Chondrocyte (in vitro differentiated cells): ENCODE results near the gene SH3BGRL3. TPM values are rescaled to one million over a fixed set of nuclear protein-coding genes. Genes with fewer than 3 reads are reported as not detected.

Experiments used
- DNase-seq: peaks from one replicate; pipeline ENCODE4 v3.0.0; 2021; ENCODE audit warnings: mixed read lengths, low spot score
- H3K27ac Mint-ChIP-seq: one replicate; pipeline ENCODE4 v1.8.0; 2021; ENCODE audit warnings: mild to moderate bottlenecking, moderate library complexity, mixed read lengths; ENCODE audit not compliant: unreplicated experiment
- H3K27me3 Mint-ChIP-seq: 2 replicates; pipeline ENCODE4 v1.8.0; 2021; ENCODE audit warnings: low read depth, mixed read lengths
- H3K36me3 Mint-ChIP-seq: 2 replicates; pipeline ENCODE4 v1.8.0; 2021; ENCODE audit warnings: low read depth, mixed read lengths
- H3K4me1 Mint-ChIP-seq: 2 replicates; pipeline ENCODE4 v1.8.0; 2021; ENCODE audit warnings: low read depth, mild to moderate bottlenecking, mixed read lengths
- H3K4me3 Mint-ChIP-seq: one replicate; pipeline ENCODE4 v1.8.0; 2021; ENCODE audit warnings: mild to moderate bottlenecking, moderate library complexity, mixed read lengths; ENCODE audit not compliant: unreplicated experiment
- H3K9me3 Mint-ChIP-seq: 2 replicates; pipeline ENCODE4 v1.8.0; 2021; ENCODE audit warnings: low read depth, mixed read lengths
- total RNA-seq: library from RNA; stranded (reverse); gene quantifications from 3 replicates; pipeline ENCODE4 v1.2.1, GENCODE V29; 2021
- TF ChIP-seq, protein P1 (sequence below): fragments of 200-600 bp; sonication (generic); IDR thresholded peaks from 2 replicates; pipeline ENCODE4 v1.5.0; 2021; ENCODE audit warnings: antibody characterized with exemption, mild to moderate bottlenecking, moderate library complexity

SH3BGRL3 gene
- total RNA-seq, 1 donor from 2014 or later: 162 TPM

GRCh38 chr1:26277719-26278118 lies 2.2 kb upstream of the SH3BGRL3 start:
- no peak overlapping the region for H3K4me3 Mint-ChIP-seq
- peaks cover 77% of the 10 kb centered on the region for H3K4me1 Mint-ChIP-seq
- DNase-seq: no peak
- no peaks in the 10 kb centered on the region for H3K27me3 Mint-ChIP-seq
- peak overlapping the region; percentile 99 for H3K27ac Mint-ChIP-seq
- no peaks in the 10 kb centered on the region for H3K9me3 Mint-ChIP-seq
- H3K36me3 Mint-ChIP-seq: peaks cover 12% of the 10 kb centered on the region
- TF ChIP-seq, protein P1, sequence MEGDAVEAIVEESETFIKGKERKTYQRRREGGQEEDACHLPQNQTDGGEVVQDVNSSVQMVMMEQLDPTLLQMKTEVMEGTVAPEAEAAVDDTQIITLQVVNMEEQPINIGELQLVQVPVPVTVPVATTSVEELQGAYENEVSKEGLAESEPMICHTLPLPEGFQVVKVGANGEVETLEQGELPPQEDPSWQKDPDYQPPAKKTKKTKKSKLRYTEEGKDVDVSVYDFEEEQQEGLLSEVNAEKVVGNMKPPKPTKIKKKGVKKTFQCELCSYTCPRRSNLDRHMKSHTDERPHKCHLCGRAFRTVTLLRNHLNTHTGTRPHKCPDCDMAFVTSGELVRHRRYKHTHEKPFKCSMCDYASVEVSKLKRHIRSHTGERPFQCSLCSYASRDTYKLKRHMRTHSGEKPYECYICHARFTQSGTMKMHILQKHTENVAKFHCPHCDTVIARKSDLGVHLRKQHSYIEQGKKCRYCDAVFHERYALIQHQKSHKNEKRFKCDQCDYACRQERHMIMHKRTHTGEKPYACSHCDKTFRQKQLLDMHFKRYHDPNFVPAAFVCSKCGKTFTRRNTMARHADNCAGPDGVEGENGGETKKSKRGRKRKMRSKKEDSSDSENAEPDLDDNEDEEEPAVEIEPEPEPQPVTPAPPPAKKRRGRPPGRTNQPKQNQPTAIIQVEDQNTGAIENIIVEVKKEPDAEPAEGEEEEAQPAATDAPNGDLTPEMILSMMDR: no peak

- Mint-ChIP-seq H3K4me1 (peaks cover 83% of the 10 kb centered on the region), H3K27me3 (no peaks in the 10 kb centered on the region), H3K36me3 (peaks cover 12% of the 10 kb centered on the region), H3K27ac (peak overlapping the region; percentile 99), H3K9me3 (no peaks in the 10 kb centered on the region), H3K4me3 (no peak overlapping the region)
- TF ChIP-seq, protein P1: no peak
- peak; percentile 75 for DNase-seq
Observed at GRCh38 chr1:26278303-26278702, 1.6 kb upstream of the SH3BGRL3 start.

- peaks cover 12% of the 10 kb centered on the region for H3K36me3 Mint-ChIP-seq
Observed at GRCh38 chr1:26278724-26279455, 996 bp upstream of the SH3BGRL3 start.

GRCh38 chr1:26280333-26281042 lies 602 bp downstream of the SH3BGRL3 start:
- TF ChIP-seq, protein P1: no peak
- H3K36me3 Mint-ChIP-seq: peaks cover 9% of the 10 kb centered on the region
- no peaks in the 10 kb centered on the region for H3K27me3 Mint-ChIP-seq
- H3K27ac Mint-ChIP-seq: peak overlapping the region; percentile 86
- no peak for DNase-seq
- H3K4me1 Mint-ChIP-seq: peaks cover 88% of the 10 kb centered on the region
- peak overlapping the region; percentile 85 for H3K4me3 Mint-ChIP-seq
- H3K9me3 Mint-ChIP-seq: no peaks in the 10 kb centered on the region

More at GRCh38 chr1:26278724-26279455, 996 bp upstream of the SH3BGRL3 start:
- peaks cover 88% of the 10 kb centered on the region for H3K4me1 Mint-ChIP-seq
- H3K4me3 Mint-ChIP-seq: peak overlapping the region; percentile 85
- peak overlapping the region; percentile 99 for H3K27ac Mint-ChIP-seq
- DNase-seq: no peak
- H3K9me3 Mint-ChIP-seq: no peaks in the 10 kb centered on the region
- TF ChIP-seq, protein P1: no peak
- H3K27me3 Mint-ChIP-seq: no peaks in the 10 kb centered on the region

- peaks cover 7% of the 10 kb centered on the region for H3K36me3 Mint-ChIP-seq
- DNase-seq: no peak
- peak overlapping the region; percentile 75 for H3K27ac Mint-ChIP-seq
- no peaks in the 10 kb centered on the region for H3K27me3 Mint-ChIP-seq
- no peaks in the 10 kb centered on the region for H3K9me3 Mint-ChIP-seq
- H3K4me3 Mint-ChIP-seq: peak overlapping the region; percentile 85
- TF ChIP-seq, protein P1: no peak
- H3K4me1 Mint-ChIP-seq: peaks cover 80% of the 10 kb centered on the region
Observed at GRCh38 chr1:26281091-26281958, 1.4 kb downstream of the SH3BGRL3 start.
